ENCODE results near the gene TBC1D8.

DNA sequence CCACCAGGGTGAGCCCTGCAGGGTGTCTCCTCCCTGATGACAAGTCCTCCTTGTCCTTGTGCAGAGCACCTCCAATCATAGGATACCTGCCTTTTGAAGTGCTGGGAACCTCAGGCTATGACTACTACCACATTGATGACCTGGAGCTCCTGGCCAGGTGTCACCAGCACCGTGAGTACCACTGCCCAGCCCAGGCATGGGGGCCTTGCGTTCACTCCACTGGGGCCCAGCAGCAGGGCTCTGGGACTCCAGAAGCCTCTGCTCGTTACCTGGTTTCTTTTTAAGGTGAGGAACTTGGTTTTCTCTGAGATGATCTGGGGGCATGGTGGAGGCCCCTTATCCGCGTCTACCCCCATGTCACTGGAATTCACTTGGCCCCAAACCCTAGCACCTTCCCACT is 185.6 kb downstream of the TBC1D8 start:
- TF ChIP-seq TAF1 (IDR thresholded peaks at IDR 0.05; ENCODE audit: borderline replicate concordance, low read depth, low read length), result no peak
- TF ChIP-seq POLR2A (IDR thresholded peaks at IDR 0.05; ENCODE audit: low read depth, low read length), result no peak
- TF ChIP-seq POLR2AphosphoS5 (IDR thresholded peaks at IDR 0.05; ENCODE audit: low read depth, low read length), result no peak
